ACC112 (cell line): Measurements from ENCODE around the gene TRPC4.

Source experiments
- H2AFZ ChIP-seq: fragments of 200-600 bp; sonication (generic); one replicate; pipeline ENCODE4 v1.6.0; 2017; ENCODE audit warnings: antibody characterized with exemption, low read length; ENCODE audit not compliant: unreplicated experiment
- H3K27ac ChIP-seq: fragments of 200-600 bp; sonication (generic); 2 replicates; pipeline ENCODE4 v1.5.1; 2014; ENCODE audit warnings: low read depth, mild to moderate bottlenecking, antibody characterized with exemption, low read length, moderate library complexity
- H3K27me3 ChIP-seq: fragments of 200-600 bp; sonication (generic); 2 replicates; pipeline ENCODE4 v1.6.1; 2014; ENCODE audit warnings: mild to moderate bottlenecking, antibody characterized with exemption, low read length, moderate library complexity, mixed read lengths; ENCODE audit not compliant: insufficient read depth
- H3K36me3 ChIP-seq: fragments of 200-600 bp; sonication (generic); 2 replicates; pipeline ENCODE4 v1.6.1; 2016; ENCODE audit warnings: mild to moderate bottlenecking, antibody characterized with exemption, low read length, moderate library complexity, mixed read lengths; ENCODE audit not compliant: insufficient read depth
- H3K4me1 ChIP-seq: fragments of 200-600 bp; sonication (generic); one replicate; pipeline ENCODE4 v1.6.1; 2016; ENCODE audit warnings: low read length, mixed read lengths; ENCODE audit not compliant: insufficient read depth, unreplicated experiment, control insufficient read depth
- H3K4me3 ChIP-seq: fragments of 200-600 bp; sonication (generic); 2 replicates; pipeline ENCODE4 v1.5.1; 2014; ENCODE audit warnings: mild to moderate bottlenecking, low read depth, low read length
- H3K79me2 ChIP-seq: fragments of 200-600 bp; sonication (generic); one replicate; pipeline ENCODE4 v1.6.0; 2016; ENCODE audit warnings: low read length; ENCODE audit not compliant: control insufficient read depth, unreplicated experiment, insufficient read depth

The TRPC4 gene

DNA sequence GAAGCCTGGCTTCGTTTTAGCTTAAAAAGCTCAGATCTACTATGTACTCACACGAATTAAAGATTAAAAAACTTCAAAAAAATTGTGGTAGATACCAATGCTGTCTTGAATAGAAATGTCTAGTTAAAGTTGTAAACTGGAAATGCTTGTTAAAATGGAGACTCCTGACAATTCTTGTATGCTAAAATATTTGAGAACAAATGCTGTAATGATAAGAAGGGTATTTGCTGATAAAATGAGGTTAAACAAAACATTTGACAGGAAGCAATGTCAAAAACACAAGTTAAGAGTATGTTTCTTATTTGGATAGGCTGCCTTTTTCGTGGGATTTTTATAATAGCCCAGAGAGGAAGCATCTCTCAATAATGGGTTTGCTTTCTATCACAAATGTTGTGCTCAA, 223.0 kb downstream of the TRPC4 start:
- H3K4me1 ChIP-seq: peaks cover 4% of the 10 kb centered on the region
- H3K27me3 ChIP-seq: no peaks in the 10 kb centered on the region
- H3K79me2 ChIP-seq: no peaks in the 10 kb centered on the region
- no peak overlapping the region for H2AFZ ChIP-seq
- H3K4me3 ChIP-seq: no peak overlapping the region
- H3K36me3 ChIP-seq: no peaks in the 10 kb centered on the region
- no peak overlapping the region for H3K27ac ChIP-seq

DNA sequence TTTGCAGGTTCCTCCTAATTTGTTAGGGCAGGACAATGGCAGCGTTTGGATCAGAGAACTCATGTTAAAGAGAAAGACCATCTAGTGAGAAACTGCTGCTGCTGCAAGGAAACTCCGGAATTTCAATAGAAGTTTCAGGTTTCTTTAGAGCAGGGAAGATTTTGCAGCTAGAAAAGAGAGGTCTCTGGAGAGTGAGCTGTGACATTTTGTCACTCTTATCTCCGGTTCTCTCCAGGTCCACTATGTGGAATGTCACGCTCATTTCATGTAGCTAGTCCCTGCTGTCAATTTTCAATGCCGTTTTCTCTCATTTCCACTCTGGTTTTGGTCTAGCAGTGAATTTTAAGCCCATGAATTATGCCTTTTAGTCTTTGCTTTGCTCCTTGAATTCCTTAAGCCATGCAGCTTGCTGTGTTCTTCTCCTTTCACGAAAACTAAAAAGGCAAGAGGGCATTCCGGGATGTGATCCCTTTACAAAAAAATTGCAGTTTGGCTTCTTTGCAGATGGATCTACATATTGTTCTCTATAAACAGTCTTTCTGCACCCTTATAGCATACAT, 224.3 kb downstream of the TRPC4 start:
- Histone ChIP-seq H3K4me3 (no peak overlapping the region), H3K79me2 (no peaks in the 10 kb centered on the region), H3K27me3 (no peaks in the 10 kb centered on the region), H3K27ac (no peak overlapping the region), H3K4me1 (peaks cover 10% of the 10 kb centered on the region), H3K36me3 (no peaks in the 10 kb centered on the region), H2AFZ (no peak overlapping the region)

DNA sequence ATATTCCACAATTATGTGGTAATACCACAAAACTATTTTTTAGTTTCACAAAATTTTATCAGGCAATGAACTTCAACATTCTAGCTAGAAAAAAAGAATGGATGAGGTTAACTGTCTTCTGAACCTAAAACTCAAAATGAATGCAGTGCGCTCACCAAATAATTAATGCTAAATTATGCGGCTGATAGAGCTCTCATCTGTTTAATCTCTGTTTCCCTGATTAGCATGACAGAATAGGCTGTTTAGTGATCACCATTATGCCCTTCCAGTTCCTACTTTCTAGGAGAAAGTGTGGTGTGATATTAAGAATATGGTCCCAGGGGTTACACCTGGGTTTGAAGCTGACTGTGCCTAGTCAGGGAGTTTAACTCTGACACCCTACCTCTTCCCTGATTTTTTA, 228.2 kb downstream of the TRPC4 start:
- H3K27ac ChIP-seq: no peak overlapping the region
- peaks cover 5% of the 10 kb centered on the region for H3K4me1 ChIP-seq
- H3K4me3 ChIP-seq: no peak overlapping the region
- no peak overlapping the region for H2AFZ ChIP-seq
- no peaks in the 10 kb centered on the region for H3K36me3 ChIP-seq
- no peaks in the 10 kb centered on the region for H3K27me3 ChIP-seq
- H3K79me2 ChIP-seq: no peaks in the 10 kb centered on the region

DNA sequence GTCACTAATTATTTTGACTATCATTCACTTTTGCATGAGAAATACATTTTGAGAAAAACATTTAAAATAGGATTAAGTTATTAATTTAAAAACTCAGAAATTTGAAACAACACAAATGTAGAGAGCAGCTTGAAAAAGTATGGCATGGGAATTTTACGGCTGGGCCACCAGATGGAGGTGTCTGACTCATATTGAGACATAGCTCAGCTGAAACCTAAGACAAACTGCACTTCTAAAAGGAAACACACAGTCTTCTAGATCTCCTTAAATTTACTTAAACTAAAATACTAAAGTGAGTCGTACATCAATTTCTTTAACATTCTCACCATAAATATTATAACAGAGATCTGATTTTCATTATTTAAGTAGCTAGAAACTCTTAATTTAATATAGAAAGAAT, 229.1 kb downstream of the TRPC4 start:
- Histone ChIP-seq H3K4me3 (no peak overlapping the region), H3K79me2 (no peaks in the 10 kb centered on the region), H3K27ac (no peak overlapping the region), H3K27me3 (no peaks in the 10 kb centered on the region), H2AFZ (no peak overlapping the region), H3K4me1 (peaks cover 5% of the 10 kb centered on the region), H3K36me3 (no peaks in the 10 kb centered on the region)

GRCh38 chr13:37636701-37637100, 232.9 kb downstream of the TRPC4 start:
- Histone ChIP-seq H3K27ac (no peak overlapping the region), H2AFZ (no peak overlapping the region), H3K79me2 (no peaks in the 10 kb centered on the region), H3K4me3 (no peak overlapping the region), H3K27me3 (no peaks in the 10 kb centered on the region), H3K4me1 (peaks cover 5% of the 10 kb centered on the region), H3K36me3 (no peaks in the 10 kb centered on the region)

- Histone ChIP-seq H2AFZ (no peak overlapping the region), H3K27ac (no peak overlapping the region), H3K79me2 (no peaks in the 10 kb centered on the region), H3K4me3 (no peak overlapping the region), H3K4me1 (no peaks in the 10 kb centered on the region), H3K27me3 (no peaks in the 10 kb centered on the region), H3K36me3 (no peaks in the 10 kb centered on the region)
These were observed 237.3 kb downstream of the TRPC4 start for GRCh38 chr13:37632294-37632693.

DNA sequence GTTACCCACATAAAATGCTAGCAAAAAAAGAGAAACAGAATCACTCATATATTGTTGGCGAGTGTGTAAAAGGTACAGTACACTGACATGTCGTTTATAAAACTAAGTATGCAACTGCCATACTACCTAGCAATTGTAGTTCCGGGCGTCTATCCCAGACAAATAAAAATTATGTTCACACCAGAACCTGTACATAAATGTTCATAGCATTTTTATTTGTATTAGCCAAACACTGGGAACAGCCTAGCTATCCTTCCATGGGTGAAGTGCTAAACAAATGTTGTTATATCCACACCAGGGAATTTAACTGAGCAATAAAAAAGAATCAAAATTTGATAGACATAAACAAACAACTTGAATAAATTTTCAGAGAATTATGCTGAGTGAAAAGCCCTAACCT, 242.1 kb downstream of the TRPC4 start:
- H3K36me3 ChIP-seq: no peaks in the 10 kb centered on the region
- H3K4me3 ChIP-seq: no peak overlapping the region
- no peak overlapping the region for H2AFZ ChIP-seq
- H3K79me2 ChIP-seq: no peaks in the 10 kb centered on the region
- no peaks in the 10 kb centered on the region for H3K27me3 ChIP-seq
- no peaks in the 10 kb centered on the region for H3K4me1 ChIP-seq
- H3K27ac ChIP-seq: no peak overlapping the region

DNA sequence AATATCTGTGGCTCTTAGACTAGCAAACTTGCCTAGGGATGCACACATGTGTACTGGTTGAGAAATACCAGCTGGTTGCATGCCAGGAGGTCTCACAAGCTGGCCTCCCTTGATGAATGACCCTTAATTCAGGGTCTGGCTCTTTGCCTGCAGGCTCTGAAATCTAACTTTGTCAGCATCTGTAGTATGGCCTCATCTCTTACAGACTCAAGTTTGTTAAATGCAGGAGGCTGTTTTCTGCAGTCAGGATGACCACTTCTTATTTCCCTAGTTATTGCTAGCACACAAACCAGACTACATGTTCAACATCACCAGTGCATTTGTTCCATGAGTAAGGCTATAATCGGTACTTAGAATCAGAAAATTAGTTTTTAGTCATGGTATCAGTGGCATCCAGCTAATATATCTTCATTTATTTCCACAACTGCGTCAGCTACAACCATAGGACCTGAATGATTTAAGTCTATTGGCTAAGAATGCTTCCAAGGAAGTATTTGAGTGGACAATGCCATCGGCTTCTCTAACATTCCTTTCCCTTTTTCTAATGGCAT, 247.7 kb downstream of the TRPC4 start:
- Histone ChIP-seq H3K79me2 (no peaks in the 10 kb centered on the region), H3K27ac (no peak overlapping the region), H3K4me1 (peaks cover 19% of the 10 kb centered on the region), H3K4me3 (no peak overlapping the region), H3K36me3 (no peaks in the 10 kb centered on the region), H2AFZ (no peak overlapping the region), H3K27me3 (no peaks in the 10 kb centered on the region)

DNA sequence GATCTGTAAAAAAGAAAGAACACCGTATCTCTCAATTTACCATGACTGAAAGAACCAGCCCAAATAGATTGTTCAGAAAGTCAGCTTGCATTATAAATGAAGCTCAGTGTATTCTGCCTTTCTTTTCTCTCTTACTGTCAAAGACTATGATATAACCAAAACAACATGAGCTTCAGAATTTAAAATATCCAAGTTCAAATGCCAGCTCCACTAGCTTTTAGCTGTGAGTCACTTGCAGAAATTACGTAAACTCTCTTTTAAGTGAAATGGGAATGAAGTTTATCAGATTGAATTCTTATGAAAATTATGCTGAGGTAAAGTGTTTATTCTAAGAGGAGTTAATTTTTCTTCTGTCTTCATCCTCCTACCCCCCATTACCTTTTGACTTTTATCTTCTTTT, 251.0 kb downstream of the TRPC4 start:
- no peaks in the 10 kb centered on the region for H3K79me2 ChIP-seq
- H3K27me3 ChIP-seq: no peaks in the 10 kb centered on the region
- no peak overlapping the region for H2AFZ ChIP-seq
- peak overlapping the region; percentile 93 for H3K27ac ChIP-seq
- H3K4me3 ChIP-seq: no peak overlapping the region
- H3K36me3 ChIP-seq: no peaks in the 10 kb centered on the region
- peaks cover 36% of the 10 kb centered on the region for H3K4me1 ChIP-seq

DNA sequence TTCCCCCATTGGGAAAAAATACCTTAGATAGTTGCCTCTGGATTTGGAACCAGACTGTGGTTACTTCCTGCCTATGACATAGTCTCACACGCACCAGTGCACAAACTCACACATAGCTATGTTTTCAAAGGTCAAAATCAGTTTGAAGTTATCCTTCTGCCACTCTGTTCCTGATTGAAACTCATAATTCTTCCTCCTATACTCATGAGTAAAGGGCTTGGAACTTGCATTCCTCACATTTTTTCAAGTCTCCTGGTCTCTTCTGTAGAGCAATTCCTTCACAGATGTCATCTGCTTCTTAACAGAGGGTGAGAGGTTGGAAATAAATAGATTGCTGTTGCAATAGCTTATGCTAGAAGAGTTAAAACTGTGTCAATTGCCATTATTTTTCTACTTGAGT, 252.4 kb downstream of the TRPC4 start:
- H3K79me2 ChIP-seq: no peaks in the 10 kb centered on the region
- H3K36me3 ChIP-seq: no peaks in the 10 kb centered on the region
- H3K27ac ChIP-seq: peak overlapping the region; percentile 93
- peaks cover 36% of the 10 kb centered on the region for H3K4me1 ChIP-seq
- no peaks in the 10 kb centered on the region for H3K27me3 ChIP-seq
- H3K4me3 ChIP-seq: no peak overlapping the region
- peak overlapping the region; percentile 15 for H2AFZ ChIP-seq

DNA sequence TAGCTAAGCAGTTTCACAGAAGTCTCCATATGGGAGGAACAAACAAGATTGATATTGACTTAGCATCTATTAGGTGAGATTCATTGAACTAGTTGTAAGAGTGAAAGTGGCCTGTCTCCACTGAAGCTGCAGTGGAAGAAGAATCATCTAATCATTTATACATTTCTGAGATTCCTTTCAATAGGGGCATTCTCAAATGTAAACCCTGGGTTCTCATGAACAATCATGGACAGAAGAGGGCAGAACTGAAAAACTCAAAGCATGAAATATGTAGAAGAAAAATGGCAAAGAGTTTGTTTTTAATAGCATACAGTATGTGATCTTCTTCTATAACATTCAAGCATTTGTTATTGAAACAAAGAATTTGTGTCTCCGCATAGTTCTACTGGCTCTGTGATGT, 253.4 kb downstream of the TRPC4 start:
- no peak overlapping the region; the same call in 1 of the 2 replicates for H3K4me3 ChIP-seq
- peaks cover 30% of the 10 kb centered on the region for H3K4me1 ChIP-seq
- peak overlapping the region; percentile 15 for H2AFZ ChIP-seq
- H3K27ac ChIP-seq: peak overlapping the region; percentile 93
- no peaks in the 10 kb centered on the region for H3K36me3 ChIP-seq
- H3K27me3 ChIP-seq: no peaks in the 10 kb centered on the region
- H3K79me2 ChIP-seq: no peaks in the 10 kb centered on the region
